Right cardiac atrium (tissue), 5 donors: ENCODE results near the gene ZNF234. TPM values are rescaled to one million over a fixed set of nuclear protein-coding genes. Genes with fewer than 3 reads are reported as not detected.
A peak's percentile ranks its signal among the peaks of the same experiment; 100 is the strongest.
"Not testable (repeated sequence)": the region's sequence is repeated elsewhere in the genome, so short reads cannot be mapped to it uniquely, and the experiment has no call there.

Experiments used
- ATAC-seq, 2 donors: fragments of 200-7000 bp; cut with Tn5 transposase; one replicate each; pipeline versions ENCODE4 v1.8.0 to v1.9.1; 2020; ENCODE audit warnings: moderate library complexity in 2 of 2, mild to moderate bottlenecking in 1 of 2
- DNase-seq, 3 donors: peaks; one replicate each; pipeline ENCODE4 v3.0.0-alpha.2; 2020
- H3K27ac ChIP-seq: one replicate; pipeline ENCODE4 v1.5.1; 2013; ENCODE audit warnings: mild to moderate bottlenecking, low read length, control low read depth, moderate library complexity
- H3K27me3 ChIP-seq: one replicate; pipeline ENCODE4 v1.6.1; 2013; ENCODE audit not compliant: control insufficient read depth, insufficient read depth
- H3K4me1 ChIP-seq: one replicate; pipeline ENCODE4 v1.6.1; 2013; ENCODE audit warnings: low read length; ENCODE audit not compliant: control insufficient read depth, insufficient read depth
- H3K4me3 ChIP-seq: one replicate; pipeline ENCODE4 v1.5.1; 2013; ENCODE audit warnings: low read length, control low read depth
- H3K9me3 ChIP-seq: one replicate; pipeline ENCODE4 v1.6.1; 2013; ENCODE audit warnings: low read length; ENCODE audit not compliant: control insufficient read depth
- WGBS: extraction: QIAGEN DNeasy Blood & Tissue Kit; methylation state at CpG from one replicate; pipeline ENCODE4 v1.1.7; 2013; 5-methylcytosine and 5-hydroxymethylcytosine counted together
- intact Hi-C, 4 donors: fragments of 100-400 bp; cut with DNase I; formaldehyde crosslinking; loops; one replicate each; pipeline versions ENCODE4 v1.11.0 to v1.14.0; 2022 to 2023
- polyA plus RNA-seq: library from polyadenylated mRNA; stranded (reverse); fragments of 200-250 nt; gene quantifications from one replicate; pipeline ENCODE4 v1.2.3, GENCODE V29; 2013
- total RNA-seq, 4 donors: library from RNA; stranded (reverse); fragmentation: NEBNext Ultra II Directional; extraction: Animal tissue kit (Norgen Biotek cat#: 25700); gene quantifications; one replicate each; pipeline ENCODE4 v1.2.1, GENCODE V29; 2021
- donor health status: healthy with polysubstance abuse.
- donor health status: DM: no; HTN: yes; CAD: no.
- donor health status: DM: no; HTN: no; CAD: no.
- donor health status: DM: no; HTN: yes; CAD: no; lungs with severe emphysema.
- donor health status: DM: yes; HTN: yes; CAD: no.

ZNF234 gene
- total and polyA plus RNA-seq, 5 donors = 4.4 to 10.6 (median 9.8) TPM

GRCh38 chr19:44121162-44121561 lies 20.2 kb upstream of the ZNF234 start:
- H3K27me3 ChIP-seq, H3K4me1 ChIP-seq, H3K27ac ChIP-seq, intact Hi-C loops, H3K9me3 ChIP-seq, ATAC-seq, DNase-seq, H3K4me3 ChIP-seq: not testable (repeated sequence)
- WGBS = 95% methylated on average over 4 of the region's 4 CpGs

- intact Hi-C loops = no loop called here
- peaks cover 5% of the 10 kb centered on the region for H3K9me3 ChIP-seq
- H3K4me3 ChIP-seq = no peak overlapping the region
- H3K4me1 ChIP-seq = no peaks in the 10 kb centered on the region
- ATAC-seq = no peak
- 90% methylated on average over 5 of the region's 5 CpGs for WGBS
- H3K27me3 ChIP-seq = no peaks in the 10 kb centered on the region
- no peak for DNase-seq
- no peak overlapping the region for H3K27ac ChIP-seq
These were observed 9.4 kb upstream of the ZNF234 start for GRCh38 chr19:44131955-44132354.

- H3K9me3 ChIP-seq = no peaks in the 10 kb centered on the region
- 5% methylated on average over 13 of the region's 13 CpGs for WGBS
- peak in 1 of 3 donors; percentile 16 for DNase-seq
- H3K4me3 ChIP-seq = peak overlapping the region; percentile 97
- peak overlapping the region; percentile 74 for H3K27ac ChIP-seq
- peaks cover 1% of the 10 kb centered on the region for H3K4me1 ChIP-seq
- H3K27me3 ChIP-seq = no peaks in the 10 kb centered on the region
- ATAC-seq = peak; percentile 20 to 32
- intact Hi-C loops = no loop called here
These were observed 692 bp downstream of the ZNF234 start for GRCh38 chr19:44142059-44142433.

- Histone ChIP-seq H3K27ac (no peak overlapping the region), H3K9me3 (no peaks in the 10 kb centered on the region), H3K4me3 (no peak overlapping the region), H3K4me1 (no peaks in the 10 kb centered on the region), H3K27me3 (no peaks in the 10 kb centered on the region)
- no peak for DNase-seq
- 86% methylated on average over 4 of the region's 4 CpGs for WGBS
- intact Hi-C loops = no loop called here
- peak in 1 of 2 donors; percentile 33 for ATAC-seq
These were observed 8.4 kb downstream of the ZNF234 start for GRCh38 chr19:44149776-44150175.

GRCh38 chr19:44151491-44151890 lies 10.1 kb downstream of the ZNF234 start:
- no peaks in the 10 kb centered on the region for H3K27me3 ChIP-seq
- intact Hi-C loops = no loop called here
- no peak overlapping the region for H3K4me3 ChIP-seq
- ATAC-seq (peak in 1 of 2 donors; percentile 48), DNase-seq (no peak)
- H3K4me1 ChIP-seq = no peaks in the 10 kb centered on the region
- WGBS = 64% methylated on average over 5 of the region's 5 CpGs
- no peak overlapping the region for H3K27ac ChIP-seq
- H3K9me3 ChIP-seq = peaks cover 5% of the 10 kb centered on the region

GRCh38 chr19:44156475-44156874 lies 15.1 kb downstream of the ZNF234 start:
- 96% methylated on average over 2 of the region's 2 CpGs for WGBS
- no peaks in the 10 kb centered on the region for H3K27me3 ChIP-seq
- H3K4me1 ChIP-seq = no peaks in the 10 kb centered on the region
- no peak overlapping the region for H3K27ac ChIP-seq
- DNase-seq (no peak), ATAC-seq (no peak)
- H3K9me3 ChIP-seq = peaks cover 20% of the 10 kb centered on the region
- no peak overlapping the region for H3K4me3 ChIP-seq
- intact Hi-C loops = no loop called here

GRCh38 chr19:44163789-44164188 lies 22.4 kb downstream of the ZNF234 start:
- H3K9me3 ChIP-seq = peaks cover 3% of the 10 kb centered on the region
- ATAC-seq (no peak), DNase-seq (no peak)
- 98% methylated on average over 2 of the region's 2 CpGs for WGBS
- no peak overlapping the region for H3K27ac ChIP-seq
- intact Hi-C loops = loop anchor here in 2 of 4 donors (2.0 to 10.0 kb wide), 2 partner anchors 49 to 51 kb away; partner anchors contain the start of gene ZNF225 (in 2 of the 2)
- H3K4me3 ChIP-seq = no peak overlapping the region
- no peaks in the 10 kb centered on the region for H3K27me3 ChIP-seq
- no peaks in the 10 kb centered on the region for H3K4me1 ChIP-seq

- Histone ChIP-seq H3K27ac (peak overlapping the region; percentile 11), H3K4me1 (no peaks in the 10 kb centered on the region), H3K9me3 (peaks cover under 1% of the 10 kb centered on the region), H3K4me3 (peak overlapping the region; percentile 98), H3K27me3 (no peaks in the 10 kb centered on the region)
- ATAC-seq = no peak
- intact Hi-C loops = loop anchor here in 2 of 4 donors (2.0 to 10.0 kb wide), 2 partner anchors 49 to 51 kb away; partner anchors contain the start of gene ZNF225 (in 2 of the 2)
- WGBS = 63% methylated on average over 3 of the region's 3 CpGs
- DNase-seq = no peak
These were observed 22.9 kb downstream of the ZNF234 start for GRCh38 chr19:44164327-44164672.

- DNase-seq (peak; percentile 89 to 94 (median 92)), ATAC-seq (peak; percentile 99 to 100)
- Histone ChIP-seq H3K9me3 (no peaks in the 10 kb centered on the region), H3K27ac (peak within 1 kb of the TSS; percentile 92), H3K4me3 (peak within 1 kb of the TSS; percentile 98), H3K27me3 (no peaks in the 10 kb centered on the region), H3K4me1 (no peaks in the 10 kb centered on the region)
- under 1% methylated on average over 32 of the region's 32 CpGs for WGBS
- intact Hi-C loops = loop anchor here in 2 of 4 donors (2.0 to 10.0 kb wide), 2 partner anchors 50 to 52 kb away; partner anchors contain the start of gene ZNF225 (in 2 of the 2)
These were observed 23.5 kb downstream of the ZNF234 start, which contains the start of gene ZNF226 for GRCh38 chr19:44164673-44165512. TSS of gene ZNF226 (plus strand) at chr19:44165100. CDS start at chr19:44170081, 4,981 bp downstream.

- WGBS = over 99% methylated on average over 6 of the region's 6 CpGs
- DNase-seq, ATAC-seq, H3K4me1 ChIP-seq, intact Hi-C loops, H3K27me3 ChIP-seq, H3K9me3 ChIP-seq, H3K4me3 ChIP-seq, H3K27ac ChIP-seq: not testable (repeated sequence)
These were observed 29.3 kb downstream of the ZNF234 start for GRCh38 chr19:44170660-44171059.

- Histone ChIP-seq H3K4me1 (no peaks in the 10 kb centered on the region), H3K4me3 (no peak overlapping the region), H3K27ac (no peak overlapping the region), H3K9me3 (peaks cover 18% of the 10 kb centered on the region), H3K27me3 (no peaks in the 10 kb centered on the region)
- intact Hi-C loops = no loop called here
- ATAC-seq (no peak), DNase-seq (no peak)
- 98% methylated on average over 3 of the region's 3 CpGs for WGBS
These were observed 35.2 kb downstream of the ZNF234 start for GRCh38 chr19:44176590-44176989.
